Endothelial cell of umbilical vein (primary cell): ENCODE results near the gene APBB2. TPM values are rescaled to one million over a fixed set of nuclear protein-coding genes. Genes with fewer than 3 reads are reported as not detected.

Source experiments
- BruUV-seq: library from RNA; stranded (reverse); fragments of 400-500 nt; replicated peaks from 2 replicates; lab custom pipeline; 2021; lab: Mats Ljungman, UMichigan
- CTCF ChIA-PET: fragments of 300-600, 350-600 bp; sonication (Branson Sonifier 250); formaldehyde crosslinking; loops from one replicate; lab custom pipeline; 2021; ENCODE audit warnings: antibody characterized with exemption, inconsistent platforms; lab: Charles Lee
- POLR2A ChIA-PET: fragments of 300-600, 350-600 bp; sonication (Branson Sonifier 250); formaldehyde crosslinking; loops from one replicate; lab custom pipeline; 2021; ENCODE audit warnings: antibody characterized with exemption, inconsistent platforms; lab: Charles Lee
- DNase-seq: peaks from one replicate; pipeline ENCODE4 v3.0.0-alpha.2; 2011; ENCODE audit warnings: low read depth, low spot score
- FAIRE-seq: peaks from 2 replicates; lab custom pipeline; 2011; peaks lifted over from hg19 to GRCh38; lab: Jason Lieb, UNC
- H2AFZ ChIP-seq: 2 replicates; pipeline ENCODE4 v1.6.0; 2012; ENCODE audit warnings: low read depth, low read length, control low read depth, inconsistent platforms
- H3K27ac ChIP-seq: 2 replicates; pipeline ENCODE4 v1.5.1; 2011; ENCODE audit warnings: low read depth, mild to moderate bottlenecking, control low read depth, low read length, moderate library complexity; ENCODE audit not compliant: insufficient read depth
- H3K27me3 ChIP-seq, 2 experiments: 2 replicates each; pipeline versions ENCODE4 v1.6.0 to v1.6.1; 2011; ENCODE audit warnings: low read length in 2 of 2, mixed read lengths in 1 of 2; ENCODE audit not compliant: control insufficient read depth in 2 of 2, insufficient read depth in 2 of 2
- H3K36me3 ChIP-seq, 2 experiments: 2 replicates in 1 of 2; 3 replicates in 1 of 2; pipeline ENCODE4 v1.5.1; 2011; ENCODE audit warnings: low read length in 2 of 2, mild to moderate bottlenecking in 1 of 2, moderate library complexity in 1 of 2; ENCODE audit not compliant: control insufficient read depth in 2 of 2, insufficient read depth in 2 of 2; ENCODE audit errors: extremely low read depth in 1 of 2
- H3K4me1 ChIP-seq: 3 replicates; pipeline ENCODE4 v1.5.1; 2011; ENCODE audit warnings: mild to moderate bottlenecking, low read length; ENCODE audit not compliant: control insufficient read depth, insufficient read depth; ENCODE audit errors: extremely low read depth
- H3K4me2 ChIP-seq: 2 replicates; pipeline ENCODE4 v1.6.1; 2011; ENCODE audit warnings: low read length, control low read depth, mixed read lengths; ENCODE audit not compliant: insufficient read depth
- H3K4me3 ChIP-seq, 3 experiments: fragments of 200-600 bp in 1 of 3; sonication (generic), shearing (Covaris generic) in 1 of 3; replicated peaks in 1 of 3; 2 replicates each; pipeline ENCODE4 v1.5.1; 2011 to 2016; ENCODE audit warnings: control low read depth in 3 of 3, low read length in 3 of 3, mild to moderate bottlenecking in 2 of 3, inconsistent platforms in 1 of 3, low read depth in 1 of 3, moderate library complexity in 1 of 3; ENCODE audit not compliant: insufficient read depth in 1 of 3
- H3K79me2 ChIP-seq: 2 replicates; pipeline ENCODE4 v1.6.0; 2012; ENCODE audit warnings: low read length, inconsistent platforms; ENCODE audit not compliant: control insufficient read depth, insufficient read depth
- H3K9ac ChIP-seq: replicated peaks from 2 replicates; pipeline ENCODE3; 2011; ENCODE audit warnings: low read length, control low read depth; ENCODE audit not compliant: insufficient read depth; ENCODE audit errors: extremely low read depth
- H3K9me1 ChIP-seq: replicated peaks from 3 replicates; pipeline ENCODE4 v1.6.0; 2011; ENCODE audit warnings: mild to moderate bottlenecking, low read length; ENCODE audit not compliant: control insufficient read depth, insufficient read depth; ENCODE audit errors: extremely low read depth
- H3K9me3 ChIP-seq: replicated peaks from 2 replicates; pipeline ENCODE4 v1.5.1; 2012; ENCODE audit warnings: low read length, inconsistent platforms; ENCODE audit not compliant: control insufficient read depth, insufficient read depth
- H4K20me1 ChIP-seq: replicated peaks from 2 replicates; pipeline ENCODE3; 2011; ENCODE audit warnings: mild to moderate bottlenecking, low read length; ENCODE audit not compliant: control insufficient read depth, insufficient read depth; ENCODE audit errors: extremely low read depth
- CTCF ChIP-seq, 2 donors: IDR thresholded peaks; 1 replicate in 1 of 2; 2 replicates in 1 of 2; pipeline ENCODE4 v1.5.1; 2011; ENCODE audit warnings: low read length in 2 of 2, mild to moderate bottlenecking in 2 of 2, moderate library complexity in 2 of 2, control low read depth in 1 of 2, inconsistent platforms in 1 of 2, low read depth in 1 of 2; ENCODE audit not compliant: insufficient read depth in 1 of 2; ENCODE audit errors: extremely low read depth in 1 of 2
- EZH2 ChIP-seq: IDR thresholded peaks from 2 replicates; pipeline ENCODE4 v1.6.1; 2012; ENCODE audit warnings: borderline replicate concordance, low read depth, mild to moderate bottlenecking, moderate library complexity, low read length, inconsistent platforms; ENCODE audit not compliant: severe bottlenecking
- FOS ChIP-seq: IDR thresholded peaks from 2 replicates; pipeline ENCODE4 v1.6.1; 2011; ENCODE audit warnings: mild to moderate bottlenecking, low read length, moderate library complexity, borderline replicate concordance; ENCODE audit not compliant: insufficient read depth
- GATA2 ChIP-seq: IDR thresholded peaks from 2 replicates; pipeline ENCODE4 v1.7.0; 2011; ENCODE audit warnings: low read depth, mild to moderate bottlenecking, moderate library complexity, mixed read lengths, low read length; ENCODE audit not compliant: insufficient read length, insufficient read depth
- JUN ChIP-seq: IDR thresholded peaks from 2 replicates; pipeline ENCODE4 v1.6.1; 2011; ENCODE audit warnings: borderline replicate concordance, low read depth; ENCODE audit not compliant: insufficient read length, insufficient read depth
- MAX ChIP-seq: IDR thresholded peaks from 2 replicates; pipeline ENCODE4 v1.6.1; 2011; ENCODE audit not compliant: insufficient read depth, insufficient read length
- MYC ChIP-seq: IDR thresholded peaks from one replicate; pipeline ENCODE4 v1.6.1; 2011; ENCODE audit warnings: mild to moderate bottlenecking, low read depth, low read length
- POLR2A ChIP-seq: IDR thresholded peaks from 2 replicates; pipeline ENCODE4 v1.6.1; 2012; ENCODE audit warnings: low read depth, mild to moderate bottlenecking, control low read depth, low read length
- POLR2AphosphoS5 ChIP-seq: IDR thresholded peaks from 2 replicates; pipeline ENCODE4 v1.6.1; 2012; ENCODE audit warnings: low read depth, mild to moderate bottlenecking, control low read depth, low read length, moderate library complexity; ENCODE audit not compliant: insufficient read depth
- dilution Hi-C: fragments of 300-500 bp; cut with MboI; formaldehyde crosslinking; loops from one replicate; pipeline ENCODE4 v1.15.0; 2019; ENCODE audit warnings: low sequenced_read_pairs; ENCODE audit not compliant: extremely low pct_ligation_motif_present
- intact Hi-C: fragments of 100-400 bp; cut with micrococcal nuclease; formaldehyde crosslinking; loops from one replicate; pipeline ENCODE4 v1.10.0; 2022
- polyA plus RNA-seq, 4 experiments: library from polyadenylated mRNA; depleted of rRNA in 3 of 4; stranded (reverse) in 3 of 4; unstranded in 1 of 4; fragments of >200 nt; gene quantifications; 2 replicates each; pipeline versions ENCODE4 v1.2.1 to v1.2.3, GENCODE V29; 2011 to 2012; ENCODE audit warnings: missing spikeins in 1 of 4
- total RNA-seq: library from RNA; stranded (reverse); gene quantifications from 2 replicates; pipeline ENCODE4 v1.2.3, GENCODE V29; 2021

The APBB2 gene
- total and polyA plus RNA-seq, 2 donors (not counting 3 experiments of a cell fraction or from before 2014, with no cell fraction given) = 79.8 to 124 TPM

DNA sequence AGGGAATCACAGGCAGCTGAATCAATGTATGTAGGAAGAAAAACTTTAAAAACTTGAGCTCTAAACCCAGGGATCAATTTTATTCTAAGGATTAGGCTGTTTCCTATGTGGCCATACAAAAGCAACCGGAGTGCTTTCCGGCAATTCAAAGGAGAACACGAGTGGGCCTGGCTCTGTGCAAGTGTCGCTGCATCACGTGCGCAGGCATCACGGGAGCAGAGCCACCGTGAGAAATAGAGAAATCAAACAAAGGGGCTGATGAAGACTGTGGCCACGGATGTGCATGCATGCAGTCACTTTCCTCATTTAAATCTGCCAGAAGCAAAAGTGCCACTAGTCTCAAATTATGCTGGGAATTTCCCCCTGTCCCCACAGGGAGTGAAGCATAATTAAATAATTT, 267.7 kb downstream of the APBB2 start:
- BruUV-seq = no TSS peak
- intact Hi-C loops = no loop called here
- H3K27me3 ChIP-seq = no peaks in the 10 kb centered on the region
- POLR2A ChIA-PET = no interaction called here
- no peaks in the 10 kb centered on the region for H3K9me1 ChIP-seq
- no peak for FAIRE-seq
- no peak overlapping the region for H3K9ac ChIP-seq
- H3K79me2 ChIP-seq = peaks cover 18% of the 10 kb centered on the region
- dilution Hi-C loops = loop anchor here (25.0 kb wide), 1 partner anchor 266 kb away; the partner anchor contains the start of gene APBB2
- no peak overlapping the region for H3K4me3 ChIP-seq
- H3K4me1 ChIP-seq = peaks cover 5% of the 10 kb centered on the region
- no peak overlapping the region for H2AFZ ChIP-seq
- H3K27ac ChIP-seq = no peak overlapping the region
- peaks cover 2 to 8% of the 10 kb centered on the region in 2 experiments for H3K36me3 ChIP-seq
- CTCF ChIA-PET = interaction anchor here (1.2 kb wide), 1 partner anchor 22 kb away, joined by 3 read pairs; no protein-coding TSS in a partner anchor
- no peak for DNase-seq
- H4K20me1 ChIP-seq = no peaks in the 10 kb centered on the region
- no peak for TF ChIP-seq GATA2
- no peak for TF ChIP-seq JUN
- TF ChIP-seq POLR2A = no peak
- no peak for TF ChIP-seq EZH2
- TF ChIP-seq MYC = no peak
- TF ChIP-seq CTCF (IDR thresholded peaks at IDR 0.05; ENCODE audit: extremely low read depth in 1 of 2, insufficient read depth in 1 of 2, low read depth in 1 of 2, low read length in 2 of 2) = no peak
- TF ChIP-seq POLR2AphosphoS5 = no peak
- TF ChIP-seq MAX = no peak
- TF ChIP-seq FOS = no peak
- H3K9me3 ChIP-seq = no peaks in the 10 kb centered on the region
- H3K4me2 ChIP-seq = no peak overlapping the region
